ENCODE results near the gene CD7. TPM values are rescaled to one million over a fixed set of nuclear protein-coding genes. Genes with fewer than 3 reads are reported as not detected.

CD7 gene
- total RNA-seq, 1 donor from 2014 or later = 0.73 TPM

DNA sequence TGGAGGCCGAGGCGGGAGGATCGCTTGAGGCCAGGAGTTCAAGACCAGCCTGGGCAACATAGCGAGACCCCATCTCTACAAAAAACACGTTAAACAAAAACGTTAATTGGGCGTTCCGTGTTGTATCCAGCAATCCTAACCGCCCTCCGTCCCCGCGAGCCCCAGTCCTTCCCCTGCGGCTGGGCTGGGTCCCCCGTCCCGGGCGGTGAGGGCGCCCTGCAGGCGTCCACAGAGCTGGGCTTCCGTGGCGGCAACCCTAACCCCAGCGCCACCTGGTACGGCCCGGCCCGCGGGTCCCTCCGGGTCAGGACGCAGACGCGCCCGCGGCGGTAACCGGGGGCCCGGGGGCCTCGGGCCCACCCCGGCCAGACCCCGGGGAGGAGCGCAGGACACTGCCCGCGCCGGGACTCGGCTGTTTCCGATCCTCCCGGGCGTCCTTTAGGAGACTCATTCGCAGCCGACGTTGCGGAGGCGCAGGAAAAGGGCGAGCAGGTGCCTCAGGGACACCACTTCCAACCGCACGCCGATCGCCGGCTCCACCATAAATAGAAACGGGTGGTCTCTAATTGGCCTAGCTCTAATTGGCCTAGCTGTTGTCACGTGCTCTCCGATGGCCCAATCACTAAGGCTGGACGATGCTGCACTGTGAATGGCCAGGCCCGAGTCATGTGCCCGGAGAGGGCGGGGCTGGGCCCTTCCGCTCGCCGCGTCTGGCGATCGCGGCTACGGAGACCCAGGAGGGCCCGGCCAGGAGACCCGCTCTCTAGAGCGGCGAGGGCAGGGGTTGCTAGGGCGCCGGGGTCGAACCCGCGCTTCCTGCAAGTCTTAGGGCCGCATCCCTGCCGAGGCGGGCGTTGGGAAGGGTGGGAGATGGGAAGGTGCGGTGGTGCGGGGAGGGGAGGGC, 24.9 kb downstream of the CD7 start:
- DNase-seq (ENCODE audit: missing footprints) (peak; percentile 97), ATAC-seq (peak; percentile 96)
- intact Hi-C loops (cut with DNase I) = loop anchor here (1.0 to 5.0 kb wide), 4 partner anchors 19 to 255 kb away; partner anchors contain the start of genes CSNK1D and DCXR

GRCh38 chr17:82291582-82292250, 25.7 kb downstream of the CD7 start:
- intact Hi-C loops (cut with DNase I) = loop anchor here (1.0 to 5.0 kb wide), 3 partner anchors 18 to 254 kb away; partner anchors contain the start of genes CSNK1D and DCXR
- no peak for ATAC-seq
- no peak for DNase-seq (ENCODE audit: missing footprints)

DNA sequence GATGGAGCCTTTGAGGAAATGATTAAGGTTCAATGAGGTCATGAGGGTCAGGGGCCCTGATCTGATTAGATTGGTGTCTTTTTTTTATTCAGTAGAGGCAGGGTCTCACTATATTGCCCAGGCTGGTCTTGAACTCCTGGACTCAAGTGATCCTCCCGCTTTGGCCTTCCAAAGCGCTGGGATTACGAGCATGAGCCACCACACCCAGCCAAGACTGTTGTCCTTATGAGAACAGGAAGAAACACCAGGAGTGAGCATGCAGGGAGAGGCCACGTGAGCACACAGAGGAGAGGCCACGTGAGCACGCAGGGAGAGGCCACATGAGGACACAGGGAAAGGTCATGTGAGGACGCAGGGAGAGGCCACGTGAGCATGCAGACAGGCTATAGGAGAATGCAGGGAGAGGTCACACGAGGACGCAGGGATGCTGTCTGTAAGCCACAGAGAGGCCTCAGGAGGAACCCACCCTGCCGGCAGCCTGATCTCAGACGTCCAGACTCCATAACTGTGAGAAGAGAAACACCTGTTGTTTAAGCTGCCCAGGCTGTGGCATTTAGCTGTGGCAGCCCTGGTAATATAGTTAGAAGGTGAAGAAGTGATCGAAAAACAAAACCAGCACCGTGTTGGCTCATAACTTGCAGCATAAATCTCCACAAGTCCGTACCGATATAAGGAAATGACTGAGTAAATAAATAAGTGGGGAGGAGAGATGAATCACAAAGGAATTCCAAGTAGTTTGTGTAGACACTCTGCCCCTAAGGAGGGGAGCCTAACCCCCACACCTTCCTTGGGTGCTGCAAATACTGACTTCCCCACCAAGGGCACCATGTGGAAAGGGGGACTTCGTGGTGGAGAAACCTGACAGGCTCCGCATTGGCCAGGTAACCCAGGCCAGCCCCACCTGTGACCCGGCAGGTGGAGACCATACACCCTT, 29.3 kb downstream of the CD7 start:
- intact Hi-C loops (cut with DNase I) = no loop called here
- DNase-seq (ENCODE audit: missing footprints) (peak; percentile 83), ATAC-seq (peak; percentile 36)

- intact Hi-C loops (cut with DNase I) = no loop called here
- ATAC-seq (no peak), DNase-seq (ENCODE audit: missing footprints) (no peak)
These were observed 30.2 kb downstream of the CD7 start for GRCh38 chr17:82287013-82287867.

- intact Hi-C loops (cut with DNase I) = no loop called here
- ATAC-seq = no peak
- DNase-seq (ENCODE audit: missing footprints) = no peak
These were observed 32.3 kb downstream of the CD7 start for GRCh38 chr17:82285141-82285540.

DNA sequence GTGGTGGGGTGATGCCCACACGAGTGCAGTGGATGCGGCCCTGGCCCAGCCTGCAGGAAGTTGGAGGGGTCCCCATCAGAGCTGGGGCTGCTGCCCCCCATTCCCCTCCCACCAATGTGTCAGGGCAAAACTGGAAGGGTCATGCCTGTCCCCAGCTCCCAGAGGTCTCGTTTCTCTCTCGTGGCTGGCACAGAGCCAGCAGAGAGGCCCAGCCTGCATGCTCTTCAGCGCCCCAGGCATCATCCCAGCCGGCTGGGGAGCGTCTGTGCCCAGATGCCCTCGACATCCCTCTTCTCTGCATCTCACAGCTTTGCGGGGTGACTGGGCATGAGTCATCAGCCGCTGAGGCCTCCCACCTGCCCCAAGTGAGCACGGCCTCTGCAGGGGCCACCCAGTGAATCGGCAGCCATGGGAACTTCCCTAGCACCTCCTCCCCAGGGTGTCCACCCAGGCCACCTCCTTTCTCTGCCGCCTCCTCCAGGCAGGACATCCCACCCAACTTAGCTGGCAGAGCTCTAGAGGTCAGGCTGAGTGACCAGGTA, 34.1 kb downstream of the CD7 start:
- ATAC-seq = no peak
- peak; percentile 68 for DNase-seq (ENCODE audit: missing footprints)
- intact Hi-C loops (cut with DNase I) = no loop called here

DNA sequence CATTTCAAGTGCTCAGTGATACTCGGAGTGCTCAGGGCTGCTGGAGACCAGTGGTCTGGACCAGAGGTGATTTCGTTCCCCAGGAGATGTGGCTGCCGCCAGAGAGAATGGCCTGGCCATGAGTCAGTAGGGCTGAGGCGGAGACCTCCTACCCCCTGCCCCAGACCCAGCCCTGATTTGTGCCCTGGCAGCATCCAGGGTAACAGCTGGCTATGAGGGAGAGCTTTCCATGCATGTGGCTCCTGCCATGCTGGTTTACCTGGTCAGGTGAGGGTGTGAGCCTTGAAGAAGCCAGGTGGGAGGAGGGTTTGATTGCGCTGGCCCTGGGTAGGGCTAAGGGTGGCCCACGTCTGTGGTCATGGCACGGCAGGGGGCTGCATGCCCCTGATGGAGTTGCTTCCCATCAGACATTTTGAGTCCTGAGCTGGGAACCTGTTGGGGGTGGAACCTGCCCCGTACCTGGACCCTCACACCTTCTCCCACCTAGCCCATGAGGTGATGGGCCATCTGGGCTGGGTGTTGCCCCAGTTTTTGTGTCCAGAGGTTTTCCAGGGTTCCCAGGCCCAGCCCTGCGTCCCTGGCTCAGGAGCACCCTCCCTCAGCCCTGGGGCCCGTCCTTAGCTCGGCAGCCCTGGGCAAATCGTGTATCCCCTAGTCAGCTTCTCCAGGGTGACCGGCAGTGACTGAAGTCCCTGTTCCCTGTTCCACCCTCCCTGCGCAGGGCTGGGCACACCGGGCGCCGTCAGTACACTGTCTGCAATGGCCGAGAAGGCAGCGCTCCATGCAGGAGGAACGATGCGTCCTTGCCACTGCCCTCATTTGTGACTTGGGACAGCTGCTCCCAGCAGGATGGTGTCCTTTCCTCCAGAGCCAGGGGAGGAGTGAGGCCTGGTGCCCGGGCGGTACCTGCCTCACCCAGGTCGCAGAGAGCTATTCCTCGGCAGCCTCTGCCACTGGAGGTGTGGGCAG, 34.9 kb downstream of the CD7 start:
- intact Hi-C loops (cut with DNase I) = no loop called here
- ATAC-seq = no peak
- DNase-seq (ENCODE audit: missing footprints) = peak; percentile 39

GRCh38 chr17:82281502-82282238, 35.7 kb downstream of the CD7 start:
- DNase-seq (ENCODE audit: missing footprints) = peak; percentile 51
- ATAC-seq = no peak
- intact Hi-C loops (cut with DNase I) = no loop called here

DNA sequence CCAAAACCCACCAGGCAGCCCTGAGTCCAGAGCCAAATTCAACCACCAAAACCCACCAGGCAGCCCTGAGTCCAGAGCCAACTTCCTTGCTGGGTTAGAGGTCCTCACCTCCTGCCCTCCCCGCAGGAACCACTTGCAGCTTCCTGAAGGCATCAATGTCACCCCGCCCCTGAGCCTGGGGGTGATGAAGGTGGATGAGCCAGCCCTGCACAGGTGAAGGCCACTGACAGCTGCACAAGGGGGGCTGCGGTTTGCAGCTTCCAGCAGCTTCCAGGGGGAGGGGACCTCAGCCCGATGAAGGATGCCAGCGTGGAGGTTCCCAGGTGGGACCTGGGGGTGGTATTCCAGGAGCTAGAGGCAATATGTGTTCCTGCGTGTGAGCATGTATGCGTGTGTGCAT, 36.3 kb downstream of the CD7 start:
- intact Hi-C loops (cut with DNase I) = no loop called here
- ATAC-seq (no peak), DNase-seq (ENCODE audit: missing footprints) (peak; percentile 37)

DNA sequence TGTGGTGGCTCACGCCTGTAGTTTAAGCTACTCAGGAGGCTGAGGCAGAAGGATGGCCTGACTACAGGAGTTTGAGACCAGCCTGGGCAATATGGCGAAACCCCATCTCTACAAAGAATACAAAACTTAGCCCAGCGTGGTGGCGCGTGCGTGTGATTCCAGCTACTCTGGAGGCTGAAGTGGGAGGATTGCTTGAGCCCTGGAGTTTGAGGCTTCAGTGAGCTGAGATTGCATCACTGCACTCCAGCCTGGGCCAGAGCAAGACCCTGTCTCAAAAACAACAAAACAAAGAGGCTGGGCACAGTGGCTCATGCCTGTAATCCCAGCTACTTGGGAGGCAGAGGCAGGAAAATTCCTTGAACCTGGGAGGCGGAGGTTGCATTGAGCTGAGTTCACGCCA, 36.9 kb downstream of the CD7 start:
- ATAC-seq (no peak), DNase-seq (ENCODE audit: missing footprints) (peak; percentile 31)
- intact Hi-C loops (cut with DNase I) = no loop called here

DNA sequence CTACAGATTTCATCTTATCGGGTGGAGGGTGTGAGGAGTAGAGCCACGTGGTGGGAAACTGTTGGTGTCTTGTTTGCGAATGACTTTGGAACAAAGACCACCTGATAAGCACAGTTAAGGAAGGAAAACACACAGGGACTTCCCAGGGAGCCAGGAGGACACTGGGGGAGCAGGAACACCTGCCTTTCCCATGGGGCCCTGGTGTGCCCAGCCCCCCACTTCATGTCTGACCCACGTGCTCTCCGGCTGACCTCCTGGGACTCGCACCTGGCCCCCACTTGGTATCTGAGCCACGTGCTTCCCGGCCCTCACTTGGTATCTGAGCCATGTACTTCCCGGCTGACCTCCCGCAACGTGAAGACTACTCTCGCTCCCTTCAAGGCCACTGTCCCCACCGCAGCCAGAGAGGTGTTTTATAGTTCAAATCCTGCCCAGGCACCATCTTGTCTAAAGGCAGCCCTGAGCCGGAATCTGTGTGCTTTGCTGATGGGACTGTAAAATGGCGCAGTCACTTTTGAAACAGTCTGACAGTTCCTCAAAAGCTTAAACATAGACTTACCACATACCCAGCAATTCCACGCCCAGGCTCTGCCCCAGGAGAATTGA, 38.5 kb downstream of the CD7 start:
- DNase-seq (ENCODE audit: missing footprints) (peak; percentile 66), ATAC-seq (no peak)
- intact Hi-C loops (cut with DNase I) = no loop called here

DNA sequence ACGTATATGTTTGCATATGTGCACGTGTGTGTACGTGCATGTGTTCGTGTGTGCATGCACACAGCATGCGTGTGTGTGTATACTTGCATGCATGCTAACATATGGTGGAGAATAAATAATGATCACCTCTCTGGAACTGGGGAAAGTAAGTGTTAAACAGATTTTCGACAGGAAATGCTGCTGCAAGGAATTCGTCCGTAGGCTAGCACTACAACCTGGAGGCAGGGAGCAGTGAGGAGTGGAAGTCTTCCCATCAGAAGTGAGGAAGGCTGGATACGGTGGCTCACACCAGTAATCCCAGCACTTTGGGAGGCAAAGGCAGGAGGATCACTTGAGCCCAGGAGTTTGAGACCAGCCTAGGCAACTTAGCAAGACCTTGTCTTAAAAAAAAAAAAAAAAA, 39.1 kb downstream of the CD7 start:
- DNase-seq (ENCODE audit: missing footprints) (no peak), ATAC-seq (no peak)
- intact Hi-C loops (cut with DNase I) = no loop called here

DNA sequence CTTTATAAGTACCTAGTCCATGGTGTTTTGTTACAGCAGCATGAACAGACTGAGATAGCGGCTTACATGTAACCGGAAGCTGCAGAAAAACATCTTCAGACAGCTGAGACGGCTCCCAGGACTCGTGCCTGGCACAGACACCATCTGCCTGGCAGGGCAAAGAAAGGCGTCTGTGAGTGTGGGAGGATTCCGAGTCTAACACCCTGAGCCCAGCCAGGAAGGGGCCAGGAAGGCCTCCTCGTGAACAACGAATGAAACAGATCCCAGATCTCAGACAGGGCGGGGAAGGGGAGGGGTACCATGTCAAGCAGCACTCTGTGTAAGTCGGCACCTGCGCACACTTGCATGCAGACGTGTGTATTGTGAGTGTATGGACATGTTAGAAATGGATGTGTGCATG, 39.6 kb downstream of the CD7 start:
- DNase-seq (ENCODE audit: missing footprints) (no peak), ATAC-seq (no peak)
- intact Hi-C loops (cut with DNase I) = no loop called here

DNA sequence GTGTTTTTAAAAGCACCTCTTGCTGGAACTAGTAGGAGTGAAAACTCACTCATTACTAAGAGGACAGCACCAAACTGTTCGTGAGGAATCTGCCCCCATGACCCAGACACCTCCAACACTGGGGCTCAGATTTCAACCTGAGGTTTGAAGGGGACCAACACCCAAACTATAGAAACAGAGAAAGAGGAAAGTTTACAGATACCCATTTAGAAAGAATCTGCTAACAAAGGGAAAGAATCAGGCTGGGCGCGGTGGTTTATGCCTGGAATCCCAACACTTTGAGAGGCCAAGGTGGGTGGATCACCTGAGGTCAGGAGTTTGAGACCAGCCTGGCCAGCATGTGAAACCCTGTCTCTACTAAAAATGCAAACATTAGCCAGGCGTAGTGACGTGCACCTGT, 40.5 kb downstream of the CD7 start:
- ATAC-seq = no peak
- DNase-seq (ENCODE audit: missing footprints) = no peak
- intact Hi-C loops (cut with DNase I) = no loop called here

GRCh38 chr17:82275326-82275725, 42.1 kb downstream of the CD7 start:
- intact Hi-C loops (cut with DNase I) = no loop called here
- ATAC-seq (no peak), DNase-seq (ENCODE audit: missing footprints) (peak; percentile 37)

Data from Right ventricle myocardium inferior (tissue), 1 donor.